GM23338 (cell line): ENCODE results near the gene HSD11B2. TPM values are rescaled to one million over a fixed set of nuclear protein-coding genes. Genes with fewer than 3 reads are reported as not detected.

Source experiments
- ATAC-seq: fragments of 200-7000 bp; cut with Tn5 transposase; 3 replicates; pipeline ENCODE4 v1.9.1; 2020
- DNase-seq: peaks from one replicate; pipeline ENCODE4 v3.0.0-alpha.2; 2015; ENCODE audit warnings: low spot score
- H2AFZ ChIP-seq: fragments of 200-600 bp; sonication (generic); 2 replicates; pipeline ENCODE4 v1.8.0; 2016; ENCODE audit warnings: antibody characterized with exemption, mild to moderate bottlenecking, moderate library complexity
- H3F3A ChIP-seq: fragments of 200-600 bp; sonication (generic); replicated peaks from 2 replicates; pipeline ENCODE4 v1.8.0; 2017; ENCODE audit warnings: antibody characterized with exemption, mixed run types, low read depth
- H3K27ac ChIP-seq: fragments of 200-600 bp; sonication (generic); 2 replicates; pipeline ENCODE4 v1.6.1; 2016; ENCODE audit warnings: low read depth
- H3K27me3 ChIP-seq: fragments of 200-600 bp; sonication (generic); 2 replicates; pipeline ENCODE4 v1.8.0; 2016; ENCODE audit warnings: mild to moderate bottlenecking, mixed run types, moderate library complexity; ENCODE audit not compliant: insufficient read depth
- H3K36me3 ChIP-seq: fragments of 200-600 bp; sonication (generic); 2 replicates; pipeline ENCODE4 v1.8.0; 2016; ENCODE audit warnings: mild to moderate bottlenecking; ENCODE audit not compliant: insufficient read depth
- H3K4me1 ChIP-seq: fragments of 200-600 bp; sonication (generic); 2 replicates; pipeline ENCODE4 v1.8.0; 2016; ENCODE audit warnings: mild to moderate bottlenecking, moderate library complexity; ENCODE audit not compliant: insufficient read depth
- H3K4me2 ChIP-seq: fragments of 200-600 bp; sonication (generic); 2 replicates; pipeline ENCODE4 v1.7.1; 2017; ENCODE audit warnings: mixed run types
- H3K4me3 ChIP-seq: fragments of 200-600 bp; sonication (generic); 2 replicates; pipeline ENCODE4 v1.6.1; 2016; ENCODE audit warnings: mixed run types
- H3K79me2 ChIP-seq: fragments of 200-600 bp; sonication (generic); replicated peaks from 2 replicates; pipeline ENCODE4 v1.8.0; 2017; ENCODE audit warnings: mild to moderate bottlenecking; ENCODE audit not compliant: insufficient read depth
- H3K9me2 ChIP-seq: fragments of 200-600 bp; sonication (generic); 2 replicates; pipeline ENCODE4 v1.8.0; 2017; ENCODE audit not compliant: insufficient read depth
- H4K20me1 ChIP-seq: fragments of 200-600 bp; sonication (generic); replicated peaks from 2 replicates; pipeline ENCODE4 v1.8.0; 2017; ENCODE audit warnings: mild to moderate bottlenecking; ENCODE audit not compliant: insufficient read depth
- H3K27ac Mint-ChIP-seq: 2 replicates; pipeline ENCODE4 v1.8.0; 2020; ENCODE audit warnings: inconsistent platforms, mild to moderate bottlenecking, moderate library complexity, mixed read lengths
- H3K27me3 Mint-ChIP-seq: 3 replicates; pipeline ENCODE4 v1.8.0; 2022; ENCODE audit warnings: low read depth, mild to moderate bottlenecking, moderate library complexity, mixed read lengths, inconsistent platforms; ENCODE audit not compliant: insufficient read depth, poor library complexity
- H3K36me3 Mint-ChIP-seq: 3 replicates; pipeline ENCODE4 v1.8.0; 2021; ENCODE audit warnings: low read depth, mild to moderate bottlenecking, inconsistent platforms, moderate library complexity, mixed read lengths
- H3K4me1 Mint-ChIP-seq: 3 replicates; pipeline ENCODE4 v1.8.0; 2020; ENCODE audit warnings: mild to moderate bottlenecking, inconsistent platforms, mixed read lengths
- H3K4me3 Mint-ChIP-seq: 3 replicates; pipeline ENCODE4 v1.8.0; 2021; ENCODE audit warnings: moderate library complexity, mild to moderate bottlenecking, inconsistent platforms, mixed read lengths
- H3K9me3 Mint-ChIP-seq: 3 replicates; pipeline ENCODE4 v1.8.0; 2020; ENCODE audit warnings: moderate library complexity, mild to moderate bottlenecking, inconsistent platforms, mixed read lengths
- CTCF ChIP-seq, 2 experiments: fragments of 200-600 bp in 1 of 2; sonication (generic) in 1 of 2; conservative IDR thresholded peaks; 2 replicates each; pipeline versions ENCODE4 v1.5.1 to v1.6.1; 2016 to 2017; ENCODE audit warnings: antibody characterized with exemption in 2 of 2, low read depth in 2 of 2, mild to moderate bottlenecking in 2 of 2, moderate library complexity in 1 of 2
- ETS1 ChIP-seq: IDR thresholded peaks from 2 replicates; pipeline ENCODE4 v1.6.1; 2016; ENCODE audit warnings: antibody characterized with exemption
- EZH2 ChIP-seq: fragments of 200-600 bp; sonication (generic); IDR thresholded peaks from one replicate; pipeline ENCODE4 v1.8.0; 2017; ENCODE audit warnings: antibody characterized with exemption, mild to moderate bottlenecking, low read depth; ENCODE audit not compliant: unreplicated experiment
- EZH2phosphoT487 ChIP-seq: fragments of 200-600 bp; sonication (generic); IDR thresholded peaks from one replicate; pipeline ENCODE4 v1.8.1; 2018; ENCODE audit warnings: antibody characterized with exemption; ENCODE audit not compliant: unreplicated experiment
- JUNB ChIP-seq: IDR thresholded peaks from one replicate; pipeline ENCODE4 v1.6.1; 2016; ENCODE audit warnings: antibody characterized with exemption; ENCODE audit not compliant: unreplicated experiment
- NANOG ChIP-seq: IDR thresholded peaks from 2 replicates; pipeline ENCODE4 v1.6.1; 2016; ENCODE audit warnings: antibody characterized with exemption, borderline replicate concordance
- POLR2AphosphoS5 ChIP-seq: IDR thresholded peaks from 2 replicates; pipeline ENCODE4 v1.6.1; 2016; ENCODE audit warnings: antibody characterized with exemption, low read depth
- REST ChIP-seq: IDR thresholded peaks from one replicate; pipeline ENCODE4 v1.6.1; 2018; ENCODE audit warnings: antibody characterized with exemption; ENCODE audit not compliant: unreplicated experiment
- ZNF114 ChIP-seq: fragments of 250-450 bp; sonication (Bioruptor Pico); IDR thresholded peaks from 2 replicates; pipeline ENCODE4 v1.5.0; 2020; ENCODE audit warnings: mild to moderate bottlenecking, moderate library complexity
- ZNF331 ChIP-seq: fragments of 250-450 bp; sonication (Bioruptor Pico); IDR thresholded peaks from 2 replicates; pipeline ENCODE4 v1.5.0; 2020; ENCODE audit warnings: low read depth, mild to moderate bottlenecking, moderate library complexity
- polyA plus RNA-seq: library from polyadenylated mRNA; unstranded; fragments of >200 nt; fragmentation: Nextera tagmentation; extraction: Ambion mirVana; gene quantifications from 2 replicates; pipeline ENCODE4 v1.2.1, GENCODE V29; 2016
- total RNA-seq: library from RNA; depleted of rRNA; stranded (reverse); fragments of >200 nt; shearing (Covaris generic); gene quantifications from 2 replicates; pipeline ENCODE4 v1.2.3, GENCODE V29; 2014

The HSD11B2 gene
- total and polyA plus RNA-seq, 2 experiments from 2014 or later, result 14.8 to 23.0 TPM

- no peak for TF ChIP-seq REST
- no peak for TF ChIP-seq ETS1
- no peak for TF ChIP-seq ZNF331 (CRISPR knock-in tag)
- TF ChIP-seq EZH2phosphoT487, result no peak
- H3K27ac Mint-ChIP-seq, result no peak overlapping the region
Observed at GRCh38 chr16:67462279-67462655, 31.3 kb downstream of the HSD11B2 start.

GRCh38 chr16:67463059-67463458, 32.1 kb downstream of the HSD11B2 start:
- Histone ChIP-seq H2AFZ (no peak overlapping the region), H3K36me3 (no peaks in the 10 kb centered on the region), H4K20me1 (peaks cover 12% of the 10 kb centered on the region; the same call in 1 of the 2 replicates), H3F3A (0 out of 2 replicates have a peak, but pooled peaks cover 2% of the 10 kb centered on the region), H3K9me2 (no peaks in the 10 kb centered on the region), H3K4me1 (no peaks in the 10 kb centered on the region), H3K79me2 (no peaks in the 10 kb centered on the region), H3K27me3 (no peaks in the 10 kb centered on the region), H3K27ac (no peak overlapping the region), H3K4me2 (no peak overlapping the region), H3K4me3 (no peak overlapping the region)
- Mint-ChIP-seq H3K4me3 (no peak overlapping the region), H3K4me1 (peaks cover 10% of the 10 kb centered on the region), H3K27me3 (peaks cover 3% of the 10 kb centered on the region), H3K27ac (no peak overlapping the region), H3K9me3 (no peaks in the 10 kb centered on the region), H3K36me3 (no peaks in the 10 kb centered on the region)
- no peak for ATAC-seq
- no peak for DNase-seq
- no peak for TF ChIP-seq CTCF (conservative IDR thresholded peaks at IDR 0.05; ENCODE audit: low read depth in 2 of 2)
- TF ChIP-seq EZH2, result no peak
- TF ChIP-seq EZH2phosphoT487, result no peak
- no peak for TF ChIP-seq ZNF114 (CRISPR knock-in tag)
- no peak for TF ChIP-seq JUNB
- TF ChIP-seq NANOG, result no peak
- no peak for TF ChIP-seq POLR2AphosphoS5

More at GRCh38 chr16:67462279-67462655, 31.3 kb downstream of the HSD11B2 start:
- peaks cover 10% of the 10 kb centered on the region for H3K4me1 Mint-ChIP-seq
- H3K4me2 ChIP-seq, result no peak overlapping the region
- no peaks in the 10 kb centered on the region for H3K9me2 ChIP-seq
- no peaks in the 10 kb centered on the region for H3K27me3 ChIP-seq
- H3K4me3 ChIP-seq, result no peak overlapping the region
- H3K27me3 Mint-ChIP-seq, result peaks cover 6% of the 10 kb centered on the region
- H3K36me3 ChIP-seq, result no peaks in the 10 kb centered on the region
- H3K9me3 Mint-ChIP-seq, result no peaks in the 10 kb centered on the region
- H4K20me1 ChIP-seq, result peaks cover 12% of the 10 kb centered on the region; the same call in 1 of the 2 replicates
- H3K36me3 Mint-ChIP-seq, result no peaks in the 10 kb centered on the region
- H3K4me1 ChIP-seq, result no peaks in the 10 kb centered on the region
- DNase-seq, result no peak
- no peak overlapping the region for H2AFZ ChIP-seq
- H3F3A ChIP-seq, result 0 out of 2 replicates have a peak, but pooled peaks cover 2% of the 10 kb centered on the region
- no peak overlapping the region for H3K27ac ChIP-seq
- H3K4me3 Mint-ChIP-seq, result no peak overlapping the region
- no peak for ATAC-seq
- H3K79me2 ChIP-seq, result no peaks in the 10 kb centered on the region
